Mucosa of stomach (tissue), 1 donor: ENCODE data around the gene SP5.
"Not testable (repeated sequence)": the region's sequence is repeated elsewhere in the genome, so short reads cannot be mapped to it uniquely, and the experiment has no call there.

Source experiments
- H3K27me3 ChIP-seq: one replicate; pipeline ENCODE4 v1.7.0; 2013; ENCODE audit warnings: mild to moderate bottlenecking, low read length; ENCODE audit not compliant: control insufficient read depth, insufficient read depth
- H3K36me3 ChIP-seq: one replicate; pipeline ENCODE4 v1.7.0; 2013; ENCODE audit warnings: low read length; ENCODE audit not compliant: control insufficient read depth, insufficient read depth
- H3K4me1 ChIP-seq: one replicate; pipeline ENCODE4 v1.7.0; 2013; ENCODE audit warnings: mild to moderate bottlenecking, low read length; ENCODE audit not compliant: control insufficient read depth, insufficient read depth
- H3K4me3 ChIP-seq: one replicate; pipeline ENCODE4 v1.7.0; 2013; ENCODE audit warnings: low read length
- H3K9ac ChIP-seq: one replicate; pipeline ENCODE4 v1.7.0; 2013; ENCODE audit warnings: mild to moderate bottlenecking, low read length, moderate library complexity
- H3K9me3 ChIP-seq: one replicate; pipeline ENCODE4 v1.7.0; 2013; ENCODE audit warnings: mild to moderate bottlenecking, low read length, moderate library complexity; ENCODE audit not compliant: control insufficient read depth
- donor health status: Pancreatic carcinoma.

SP5 gene

DNA sequence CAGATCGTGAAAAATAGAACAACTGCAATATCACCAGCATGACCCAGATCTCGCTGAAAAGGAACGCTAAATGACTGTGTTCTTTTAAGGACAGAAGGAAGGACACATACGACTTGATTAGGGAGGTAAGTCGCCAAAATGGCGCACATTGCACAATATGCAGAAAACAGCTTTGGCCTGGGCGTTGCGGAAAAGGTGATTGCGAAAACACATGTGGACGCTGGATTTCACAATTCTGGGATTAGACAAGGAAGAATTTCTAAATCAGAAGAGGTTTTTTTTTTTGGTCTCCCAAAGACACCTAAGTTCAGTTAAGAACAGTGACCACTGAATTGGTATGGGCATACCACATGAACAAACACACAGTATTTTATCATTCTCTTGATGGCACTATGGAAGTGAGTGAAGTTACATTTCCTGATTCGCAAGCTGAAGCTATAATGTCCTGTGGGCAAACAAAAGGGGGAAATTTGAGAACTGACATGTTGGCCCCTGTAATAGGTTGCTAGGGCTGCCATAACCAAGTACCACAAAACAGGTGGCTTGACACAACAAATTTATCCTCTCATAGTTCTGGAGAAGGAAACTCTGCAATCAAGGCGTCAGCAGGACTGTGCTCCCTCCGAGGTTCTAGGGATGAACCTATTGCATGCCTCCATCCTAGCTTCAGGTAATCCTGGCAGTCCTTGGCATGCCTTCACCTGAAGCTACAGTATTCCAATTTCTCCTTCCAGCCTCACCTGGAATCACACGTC, 29.3 kb downstream of the SP5 start:
- Histone ChIP-seq H3K9me3 (no peaks in the 10 kb centered on the region), H3K4me1 (peaks cover 16% of the 10 kb centered on the region), H3K27me3 (no peaks in the 10 kb centered on the region), H3K4me3 (no peak overlapping the region), H3K9ac (no peak overlapping the region), H3K36me3 (no peaks in the 10 kb centered on the region)

DNA sequence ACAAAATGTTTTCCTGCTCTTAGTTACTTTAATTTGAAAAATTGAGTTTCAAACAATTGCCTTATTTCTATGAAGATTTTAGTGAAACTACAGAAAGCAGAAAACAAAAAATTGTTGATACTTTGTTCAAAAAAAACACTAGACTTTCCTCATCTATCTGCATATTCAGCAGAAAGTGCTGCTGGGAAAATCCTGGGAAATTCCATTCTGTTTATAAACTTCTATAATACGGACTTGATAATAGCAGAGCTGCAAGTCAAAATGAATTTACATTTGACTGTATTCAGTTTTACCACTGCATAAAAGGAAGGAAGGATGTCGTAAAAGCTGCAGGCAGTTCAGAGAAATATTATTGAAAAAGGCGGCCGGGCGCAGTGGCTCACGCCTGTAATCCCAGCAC, 30.2 kb downstream of the SP5 start:
- Histone ChIP-seq H3K9ac (no peak overlapping the region), H3K27me3 (no peaks in the 10 kb centered on the region), H3K4me3 (no peak overlapping the region), H3K36me3 (no peaks in the 10 kb centered on the region), H3K9me3 (no peaks in the 10 kb centered on the region), H3K4me1 (peaks cover 13% of the 10 kb centered on the region)

DNA sequence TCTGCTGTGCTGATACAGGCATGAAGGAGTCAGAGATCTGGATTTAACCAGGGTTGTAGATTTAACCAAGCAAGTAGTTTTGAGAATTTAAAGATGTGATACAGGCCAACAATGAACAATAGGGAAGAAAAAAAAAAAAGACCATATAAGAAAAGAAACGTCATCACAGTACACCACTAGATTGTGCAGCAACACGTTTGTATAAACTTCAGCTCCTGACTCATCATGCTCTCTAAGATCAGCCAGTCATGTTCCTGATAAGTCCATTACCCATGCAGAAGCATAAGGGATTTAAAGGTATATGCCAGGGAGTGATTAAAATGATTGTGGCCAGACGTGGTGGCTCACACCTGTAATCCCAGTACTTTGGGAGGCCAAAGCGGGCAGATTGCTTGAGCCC, 32.8 kb downstream of the SP5 start:
- Histone ChIP-seq H3K9ac (no peak overlapping the region), H3K27me3 (no peaks in the 10 kb centered on the region), H3K4me3 (no peak overlapping the region), H3K36me3 (no peaks in the 10 kb centered on the region), H3K9me3 (no peaks in the 10 kb centered on the region), H3K4me1 (peaks cover 13% of the 10 kb centered on the region)

DNA sequence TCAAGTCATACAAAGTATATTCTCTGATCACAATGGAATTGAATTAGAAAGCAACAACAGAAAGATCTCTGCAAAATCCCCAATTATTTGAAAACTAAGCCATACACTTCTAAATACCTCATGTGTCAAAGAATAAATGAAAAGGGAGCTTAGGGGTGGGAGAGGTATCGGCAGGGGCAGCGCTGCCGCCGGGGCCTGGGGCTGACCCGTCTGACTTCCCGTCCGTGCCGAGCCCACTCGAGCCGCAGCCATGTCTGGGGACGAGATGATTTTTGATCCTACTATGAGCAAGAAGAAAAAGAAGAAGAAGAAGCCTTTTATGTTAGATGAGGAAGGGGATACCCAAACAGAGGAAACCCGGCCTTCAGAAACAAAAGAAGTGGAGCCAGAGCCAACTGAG, 36.4 kb downstream of the SP5 start:
- H3K9me3 ChIP-seq, H3K36me3 ChIP-seq, H3K4me3 ChIP-seq, H3K27me3 ChIP-seq, H3K4me1 ChIP-seq, H3K9ac ChIP-seq: not testable (repeated sequence)

DNA sequence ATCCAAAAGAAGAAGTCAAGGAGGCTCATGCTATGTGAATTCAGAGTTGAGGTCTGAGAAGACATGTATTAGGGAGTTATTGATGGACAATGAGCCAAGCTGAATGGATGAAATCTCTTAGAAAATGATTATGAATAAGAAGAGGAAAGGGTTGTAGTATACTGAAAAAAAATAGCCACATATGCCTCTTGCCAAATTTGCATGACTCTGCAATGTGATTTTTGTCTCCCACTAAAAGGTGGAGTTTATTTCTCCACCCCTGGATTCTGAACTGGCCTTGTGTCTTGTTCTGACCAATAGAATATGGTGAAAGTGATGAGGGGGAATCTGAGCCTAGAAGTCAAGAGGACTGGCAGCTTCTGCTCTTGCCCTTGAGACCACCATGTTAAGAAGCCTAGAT, 46.4 kb downstream of the SP5 start:
- H3K27me3 ChIP-seq, result no peaks in the 10 kb centered on the region
- H3K9me3 ChIP-seq, result no peaks in the 10 kb centered on the region
- no peaks in the 10 kb centered on the region for H3K4me1 ChIP-seq
- H3K36me3 ChIP-seq, result no peaks in the 10 kb centered on the region
- H3K9ac ChIP-seq, result no peak overlapping the region
- H3K4me3 ChIP-seq, result no peak overlapping the region

DNA sequence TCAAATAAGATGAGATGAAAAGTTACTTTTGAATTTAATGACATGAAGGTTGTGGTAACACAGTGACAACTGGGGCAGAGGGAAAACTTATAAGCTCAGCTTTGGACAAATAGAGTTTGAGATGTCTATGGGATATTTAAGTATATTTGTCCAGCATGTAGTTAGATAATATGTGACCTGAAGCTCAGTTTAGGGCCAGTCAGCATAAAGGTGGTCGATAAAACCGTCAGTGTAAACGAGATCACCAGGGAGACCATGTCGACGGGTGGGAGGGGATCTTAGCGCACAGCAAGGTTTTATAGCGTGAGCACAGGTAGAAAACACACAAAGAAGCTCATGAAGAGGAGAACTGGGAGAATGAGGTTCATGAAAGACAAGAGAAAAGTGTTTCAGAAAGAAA, 47.6 kb downstream of the SP5 start:
- H3K36me3 ChIP-seq, result no peaks in the 10 kb centered on the region
- no peaks in the 10 kb centered on the region for H3K27me3 ChIP-seq
- H3K9ac ChIP-seq, result no peak overlapping the region
- H3K4me1 ChIP-seq, result no peaks in the 10 kb centered on the region
- no peak overlapping the region for H3K4me3 ChIP-seq
- no peaks in the 10 kb centered on the region for H3K9me3 ChIP-seq

DNA sequence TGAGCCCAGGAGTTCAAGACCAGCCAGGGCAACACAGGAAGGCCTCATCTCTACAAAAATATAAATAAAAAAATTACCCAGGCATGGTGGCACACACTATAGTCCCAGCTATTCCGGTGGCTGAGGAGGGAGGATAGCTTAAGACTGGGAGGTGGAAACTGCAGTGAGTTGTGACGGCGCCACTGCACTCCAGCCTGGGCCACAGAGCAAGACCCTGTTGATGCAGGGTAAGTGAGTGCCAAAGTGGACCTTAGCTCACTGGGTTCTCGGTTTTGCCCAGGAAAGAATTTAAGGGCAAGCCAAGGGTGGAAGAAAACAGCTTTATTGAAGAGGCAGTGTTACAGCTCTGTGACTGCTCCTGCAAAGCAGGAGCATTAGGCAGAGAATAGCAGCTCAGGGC, 48.1 kb downstream of the SP5 start:
- no peaks in the 10 kb centered on the region for H3K36me3 ChIP-seq
- no peak overlapping the region for H3K4me3 ChIP-seq
- no peaks in the 10 kb centered on the region for H3K9me3 ChIP-seq
- H3K9ac ChIP-seq, result no peak overlapping the region
- H3K27me3 ChIP-seq, result no peaks in the 10 kb centered on the region
- no peaks in the 10 kb centered on the region for H3K4me1 ChIP-seq

DNA sequence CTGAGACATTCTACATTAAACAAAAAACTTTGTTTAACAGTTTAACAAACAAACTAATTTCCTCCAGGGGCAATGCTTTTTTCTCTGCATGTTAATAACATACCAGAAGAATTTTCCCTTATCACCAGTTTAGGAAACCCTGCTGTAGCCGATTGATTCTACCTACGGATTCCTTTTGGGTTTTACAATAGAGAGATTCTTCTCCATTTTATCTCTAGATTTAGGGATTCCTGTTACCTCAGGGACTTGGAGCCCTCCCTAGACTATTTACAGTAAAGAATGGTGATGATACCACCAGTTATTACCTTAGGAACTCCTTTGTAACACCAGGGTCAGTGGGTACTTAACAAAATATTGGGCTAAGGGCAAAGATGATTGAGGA, 49.7 kb downstream of the SP5 start:
- H3K36me3 ChIP-seq, result no peaks in the 10 kb centered on the region
- no peak overlapping the region for H3K9ac ChIP-seq
- no peak overlapping the region for H3K4me3 ChIP-seq
- H3K4me1 ChIP-seq, result no peaks in the 10 kb centered on the region
- no peaks in the 10 kb centered on the region for H3K27me3 ChIP-seq
- no peaks in the 10 kb centered on the region for H3K9me3 ChIP-seq

DNA sequence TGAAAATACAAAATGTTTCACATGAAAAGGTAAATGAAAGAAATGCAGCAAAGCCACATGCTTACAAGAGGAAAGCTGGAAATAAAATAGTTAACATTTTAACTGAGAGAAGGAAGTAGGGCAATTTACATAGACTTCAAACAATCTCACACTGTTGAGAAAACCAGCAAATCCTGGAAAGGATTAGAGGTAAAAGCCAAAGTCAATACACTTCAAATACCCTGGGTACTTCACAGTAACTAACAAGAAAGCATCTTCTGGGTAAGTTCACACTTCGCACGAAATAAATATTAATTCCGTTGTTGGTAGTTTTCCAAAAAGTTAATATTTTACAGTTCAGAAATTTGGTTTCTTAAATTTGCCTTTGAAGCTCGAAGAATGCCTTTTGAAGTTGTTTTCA, 51.6 kb downstream of the SP5 start:
- H3K4me1 ChIP-seq, result no peaks in the 10 kb centered on the region
- H3K9ac ChIP-seq, result no peak overlapping the region
- no peak overlapping the region for H3K4me3 ChIP-seq
- H3K27me3 ChIP-seq, result no peaks in the 10 kb centered on the region
- H3K36me3 ChIP-seq, result no peaks in the 10 kb centered on the region
- H3K9me3 ChIP-seq, result no peaks in the 10 kb centered on the region
